Tongue (tissue), 2 donors: Measurements from ENCODE around the gene FAM163B. TPM values are rescaled to one million over a fixed set of nuclear protein-coding genes. Genes with fewer than 3 reads are reported as not detected.
"Not testable (repeated sequence)": the region's sequence is repeated elsewhere in the genome, so short reads cannot be mapped to it uniquely, and the experiment has no call there.

ENCODE experiments used
- DNase-seq: peaks from one replicate; pipeline ENCODE4 v3.0.0-alpha.2; 2015
- total RNA-seq: library from RNA; depleted of rRNA; stranded (reverse); fragments of >200 nt; gene quantifications from one replicate; pipeline ENCODE4 v1.2.3, GENCODE V29; 2014

FAM163B gene
- total RNA-seq, 1 donor from 2014 or later, result not detected

- no peak for DNase-seq
Measured at GRCh38 chr9:133566817-133567216, 42.4 kb downstream of the FAM163B start.

GRCh38 chr9:133566382-133566781 lies 42.8 kb downstream of the FAM163B start:
- DNase-seq, result no peak

GRCh38 chr9:133564451-133565116 lies 44.6 kb downstream of the FAM163B start:
- no peak for DNase-seq

- DNase-seq, result not testable (repeated sequence)
Measured at GRCh38 chr9:133563814-133564213, 45.4 kb downstream of the FAM163B start.

- DNase-seq, result peak; percentile 83
Measured at GRCh38 chr9:133563291-133563796, 45.8 kb downstream of the FAM163B start.

GRCh38 chr9:133562611-133563290 lies 46.4 kb downstream of the FAM163B start:
- no peak for DNase-seq

- no peak for DNase-seq
Measured at GRCh38 chr9:133561976-133562554, 47.1 kb downstream of the FAM163B start.

DNA sequence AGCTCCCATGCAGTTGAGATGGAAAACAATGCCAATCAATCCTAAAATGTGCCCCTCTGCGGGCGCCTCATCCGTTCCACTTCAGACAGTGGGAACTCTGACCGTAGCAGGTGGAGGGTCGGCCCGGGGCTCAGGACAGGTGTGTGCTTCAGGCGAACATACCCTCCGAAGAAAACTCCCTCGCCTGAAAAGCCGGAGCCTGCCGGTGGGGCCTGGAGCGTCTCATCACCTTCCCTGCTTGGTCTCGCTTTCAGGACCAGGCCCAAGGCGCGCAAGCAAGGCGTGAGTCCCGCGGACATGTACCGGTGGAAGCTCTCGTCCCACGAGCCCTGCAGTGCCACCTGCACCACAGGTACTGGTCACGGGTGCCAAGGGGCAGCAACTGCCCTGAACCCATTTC lies 48.2 kb downstream of the FAM163B start:
- no peak for DNase-seq

- no peak for DNase-seq
Measured at GRCh38 chr9:133560311-133560710, 48.9 kb downstream of the FAM163B start.

DNA sequence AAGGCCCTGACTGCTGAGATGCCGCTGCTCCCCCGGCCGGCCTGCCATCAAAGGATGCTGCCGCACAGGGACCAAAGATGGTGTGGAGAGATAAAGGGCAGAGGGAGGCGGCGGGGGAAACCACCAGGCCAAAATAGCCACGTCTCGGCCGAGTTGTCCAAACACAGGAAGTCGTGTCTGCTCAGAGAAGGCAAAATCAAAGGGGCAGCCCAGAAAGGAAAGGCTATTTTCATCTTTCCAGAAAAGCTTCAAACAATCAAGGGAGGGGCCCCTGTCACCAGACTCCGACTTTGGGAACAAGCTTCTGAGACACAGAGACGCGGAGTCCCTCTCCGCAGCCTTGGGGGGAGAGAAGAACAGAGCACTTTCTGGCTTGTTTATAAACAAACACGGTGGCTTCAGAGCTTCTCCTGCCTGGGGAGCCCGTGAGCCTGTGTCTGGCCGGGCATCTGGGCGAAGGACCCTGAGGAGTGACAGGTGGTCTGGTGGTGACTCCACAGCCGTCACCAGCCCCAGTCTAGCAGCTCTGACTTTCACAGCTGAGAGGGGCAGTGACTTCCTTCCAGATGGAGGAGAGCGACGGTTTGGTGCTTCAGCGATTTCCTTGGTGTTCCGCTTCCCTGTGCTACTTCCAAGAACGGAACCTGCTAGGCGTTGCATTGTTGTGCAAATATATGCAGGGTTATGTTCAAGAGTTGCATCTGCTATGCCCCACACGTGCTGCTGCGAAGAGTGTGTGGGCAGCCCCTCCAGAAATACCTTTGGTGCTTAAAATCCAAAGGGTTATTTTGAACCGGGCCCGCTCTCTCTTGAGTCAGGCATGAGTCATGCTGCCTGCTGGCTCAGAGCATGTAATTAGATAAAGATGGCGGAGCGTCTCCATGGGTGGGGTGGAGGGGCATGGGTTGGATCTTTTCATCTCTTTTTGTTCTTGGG lies 50.7 kb downstream of the FAM163B start:
- peak; percentile 84 for DNase-seq

GRCh38 chr9:133557581-133557980 lies 51.6 kb downstream of the FAM163B start:
- DNase-seq, result no peak

GRCh38 chr9:133556354-133556753 lies 52.8 kb downstream of the FAM163B start:
- no peak for DNase-seq

DNA sequence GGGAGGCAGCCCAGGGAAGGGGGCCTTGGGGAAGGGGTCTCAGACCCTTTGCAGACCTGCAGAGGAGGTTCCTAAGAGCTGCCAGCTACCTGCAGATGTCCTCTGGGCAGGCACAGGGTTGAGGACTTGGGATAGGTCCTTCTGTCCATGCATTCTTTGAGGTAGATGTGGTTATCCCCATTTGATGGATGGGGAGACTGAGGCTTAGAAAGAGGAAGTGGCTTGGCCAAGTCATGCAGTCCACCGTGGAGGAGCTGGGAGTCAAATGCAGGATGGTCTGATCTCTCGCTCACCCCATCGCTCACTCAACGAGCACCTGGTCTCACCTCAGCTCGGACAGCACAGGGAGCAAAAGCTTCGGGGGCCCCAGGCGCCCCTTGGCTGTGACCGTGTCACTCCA lies 54.5 kb downstream of the FAM163B start:
- DNase-seq, result no peak

DNA sequence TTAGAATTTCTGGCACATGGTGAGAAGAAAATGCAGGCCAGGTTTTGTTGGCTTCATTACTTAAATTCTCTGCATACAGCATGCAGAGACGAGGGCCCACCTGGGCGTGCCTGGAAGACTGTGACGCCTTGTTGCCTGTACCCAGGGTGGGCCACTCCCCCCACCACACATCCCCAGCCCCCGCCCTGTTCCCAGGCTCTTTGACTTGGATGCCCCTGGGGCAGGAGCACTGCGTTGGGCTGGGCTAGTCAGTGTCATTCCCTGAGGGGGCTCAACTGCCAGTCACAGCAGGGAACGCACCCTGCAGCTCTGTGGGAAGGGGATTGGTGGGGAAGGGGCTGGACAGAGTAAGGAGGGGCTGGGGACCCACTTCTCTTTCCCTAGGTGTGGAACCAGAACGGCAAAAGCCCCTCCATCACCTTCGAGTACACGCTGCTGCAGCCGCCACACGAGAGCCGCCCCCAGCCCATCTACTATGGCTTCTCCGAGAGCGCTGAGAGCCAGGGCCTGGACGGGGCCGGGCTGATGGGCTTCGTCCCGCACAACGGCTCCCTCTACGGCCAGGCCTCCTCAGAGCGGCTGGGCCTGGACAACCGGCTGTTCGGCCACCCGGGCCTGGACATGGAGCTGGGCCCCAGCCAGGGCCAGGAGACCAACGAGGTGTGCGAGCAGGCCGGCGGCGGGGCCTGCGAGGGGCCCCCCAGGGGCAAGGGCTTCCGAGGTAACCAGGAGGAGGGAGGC lies 55.0 kb downstream of the FAM163B start:
- no peak for DNase-seq

GRCh38 chr9:133553123-133553522 lies 56.1 kb downstream of the FAM163B start:
- no peak for DNase-seq

- no peak for DNase-seq
Measured at GRCh38 chr9:133552236-133552635, 57.0 kb downstream of the FAM163B start.

GRCh38 chr9:133551446-133551845 lies 57.7 kb downstream of the FAM163B start:
- DNase-seq, result no peak

DNA sequence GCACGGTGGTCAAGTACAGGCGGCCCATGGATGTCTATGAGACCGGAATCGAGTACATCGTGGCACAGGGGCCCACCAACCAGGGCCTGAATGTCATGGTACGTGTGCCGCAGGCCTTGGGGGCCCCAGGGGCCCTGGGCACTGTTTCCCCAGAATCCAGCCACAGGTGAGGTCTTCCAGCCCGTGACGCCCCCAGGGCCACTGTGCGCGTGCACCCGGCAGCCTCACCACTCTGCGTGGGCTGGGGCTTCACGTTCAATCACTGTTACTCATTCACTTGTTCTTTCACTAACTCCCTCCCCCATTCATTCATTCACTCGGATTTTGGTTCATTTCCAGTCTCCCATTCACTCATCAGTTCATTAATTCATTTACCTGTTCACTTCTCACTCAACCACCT lies 62.1 kb downstream of the FAM163B start:
- no peak for DNase-seq

DNA sequence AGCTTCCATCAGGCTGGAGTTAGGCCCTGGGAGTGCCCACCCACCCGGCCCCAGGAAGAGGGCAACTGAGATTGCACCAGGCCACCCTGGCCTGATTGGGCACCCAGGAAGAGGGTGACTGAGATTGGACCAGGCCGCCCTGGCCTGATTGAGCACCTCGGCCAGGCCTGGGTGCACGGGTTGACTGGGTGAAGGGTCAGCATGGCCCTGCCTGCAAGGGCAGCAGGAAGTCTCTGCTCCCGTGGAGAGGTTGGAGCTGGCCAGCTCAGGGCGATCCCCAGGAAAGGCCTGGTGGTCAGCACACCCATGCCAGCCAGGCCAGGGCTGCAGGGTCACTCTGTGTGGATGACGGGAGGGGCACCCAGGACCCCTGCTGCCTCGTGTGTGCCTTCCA lies 62.9 kb downstream of the FAM163B start:
- no peak for DNase-seq

DNA sequence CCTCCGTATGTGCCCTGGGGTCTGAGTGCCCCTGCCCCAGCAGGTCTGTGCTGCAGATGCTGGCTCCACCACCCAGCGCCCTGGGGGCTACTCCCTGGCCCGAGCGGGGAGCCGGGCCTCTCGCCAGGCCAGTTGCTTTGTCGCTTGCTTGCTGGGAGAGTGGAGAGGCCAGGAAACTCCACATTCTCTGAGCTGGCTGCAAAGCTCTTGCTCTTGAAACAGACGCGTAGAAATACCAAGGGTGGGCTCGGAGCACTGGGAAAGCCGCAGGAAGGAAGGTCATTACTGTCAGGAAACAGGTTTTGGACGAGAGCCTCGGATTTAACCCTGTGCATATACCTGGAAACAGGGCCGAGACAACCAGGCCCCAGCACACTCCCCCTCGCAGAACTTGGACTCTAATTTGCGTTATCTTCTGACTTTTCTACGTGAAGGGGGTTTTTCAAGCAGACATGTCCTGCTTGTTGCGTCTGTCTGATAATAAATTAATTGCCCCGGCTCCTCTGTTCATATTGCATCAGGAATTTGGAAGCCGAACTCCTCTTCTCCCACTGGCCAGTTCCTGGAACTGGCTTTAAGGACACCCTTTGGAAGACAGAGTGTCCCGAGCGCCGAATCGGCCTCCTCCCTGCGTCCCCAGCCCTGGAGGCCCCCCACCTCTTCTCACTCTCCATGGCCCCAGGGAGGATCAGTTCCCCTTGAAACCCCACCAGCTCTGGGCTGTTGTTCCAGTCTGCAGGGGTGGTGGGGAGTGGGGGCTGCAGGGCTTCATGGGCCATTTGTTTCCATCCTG lies 63.5 kb downstream of the FAM163B start:
- DNase-seq, result no peak
